ENCODE data around the gene VWCE.

GRCh38 chr11:61302550-61302949 is 7.4 kb upstream of the VWCE start:
- TF ChIP-seq CTCF (IDR thresholded peaks at IDR 0.05) (no peak), POLR2A (IDR thresholded peaks at IDR 0.05) (no peak), POLR2AphosphoS5 (IDR thresholded peaks at IDR 0.05; ENCODE audit: insufficient read depth in 1 of 2, low read depth in 1 of 2) (no peak)

Measured in vagina (tissue), 2 donors.